Smooth muscle cell of the umbilical artery (primary cell): Measurements from ENCODE around the gene ADGRF3. TPM values are rescaled to one million over a fixed set of nuclear protein-coding genes. Genes with fewer than 3 reads are reported as not detected.

Source experiments
- total RNA-seq: library from RNA; depleted of rRNA; stranded (reverse); fragments of >200 nt; gene quantifications from 2 replicates; pipeline ENCODE4 v1.2.3, GENCODE V29; 2014

Gene ADGRF3, protein sequence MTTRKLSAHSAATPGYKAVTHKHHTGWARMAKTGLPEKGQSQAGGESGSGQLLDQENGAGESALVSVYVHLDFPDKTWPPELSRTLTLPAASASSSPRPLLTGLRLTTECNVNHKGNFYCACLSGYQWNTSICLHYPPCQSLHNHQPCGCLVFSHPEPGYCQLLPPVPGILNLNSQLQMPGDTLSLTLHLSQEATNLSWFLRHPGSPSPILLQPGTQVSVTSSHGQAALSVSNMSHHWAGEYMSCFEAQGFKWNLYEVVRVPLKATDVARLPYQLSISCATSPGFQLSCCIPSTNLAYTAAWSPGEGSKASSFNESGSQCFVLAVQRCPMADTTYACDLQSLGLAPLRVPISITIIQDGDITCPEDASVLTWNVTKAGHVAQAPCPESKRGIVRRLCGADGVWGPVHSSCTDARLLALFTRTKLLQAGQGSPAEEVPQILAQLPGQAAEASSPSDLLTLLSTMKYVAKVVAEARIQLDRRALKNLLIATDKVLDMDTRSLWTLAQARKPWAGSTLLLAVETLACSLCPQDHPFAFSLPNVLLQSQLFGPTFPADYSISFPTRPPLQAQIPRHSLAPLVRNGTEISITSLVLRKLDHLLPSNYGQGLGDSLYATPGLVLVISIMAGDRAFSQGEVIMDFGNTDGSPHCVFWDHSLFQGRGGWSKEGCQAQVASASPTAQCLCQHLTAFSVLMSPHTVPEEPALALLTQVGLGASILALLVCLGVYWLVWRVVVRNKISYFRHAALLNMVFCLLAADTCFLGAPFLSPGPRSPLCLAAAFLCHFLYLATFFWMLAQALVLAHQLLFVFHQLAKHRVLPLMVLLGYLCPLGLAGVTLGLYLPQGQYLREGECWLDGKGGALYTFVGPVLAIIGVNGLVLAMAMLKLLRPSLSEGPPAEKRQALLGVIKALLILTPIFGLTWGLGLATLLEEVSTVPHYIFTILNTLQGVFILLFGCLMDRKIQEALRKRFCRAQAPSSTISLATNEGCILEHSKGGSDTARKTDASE
- 0.05 TPM in 1 of 2 replicates, not detected in the other for total RNA-seq

DNA sequence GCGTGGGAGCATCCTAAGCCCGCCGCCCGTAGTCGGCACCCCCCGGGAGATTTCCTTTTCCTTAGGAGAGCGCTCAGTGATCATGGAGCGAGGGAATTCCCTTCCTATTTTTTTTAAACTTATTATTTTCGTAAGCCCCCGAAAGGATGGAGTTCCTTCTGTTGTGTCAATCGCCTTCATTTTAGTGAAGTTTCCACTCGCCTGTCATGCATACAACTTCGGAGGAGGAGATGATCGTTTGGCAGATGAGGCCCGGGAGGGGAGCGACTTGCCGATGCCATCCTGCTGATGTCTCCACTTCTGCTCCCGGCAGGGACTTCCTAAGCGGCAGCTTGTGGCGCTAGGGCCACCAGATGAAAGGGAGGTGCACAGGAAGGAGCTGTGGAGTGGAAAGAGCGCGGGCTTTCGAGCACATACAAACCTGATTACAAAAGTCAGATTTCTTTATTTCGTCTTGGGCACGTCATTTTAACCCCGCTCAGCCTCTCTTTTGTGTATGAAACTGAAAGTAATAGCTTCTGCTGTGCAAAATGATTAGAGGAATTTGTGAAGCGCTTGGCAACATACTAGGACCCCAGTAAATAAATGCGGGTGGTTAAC lies at the start of gene ADGRF3:
Gene ADGRF3 (minus strand): TSS at position 336 of the 600 bp plus-strand sequence. CDS start 555 bp downstream, outside the sequence.

DNA sequence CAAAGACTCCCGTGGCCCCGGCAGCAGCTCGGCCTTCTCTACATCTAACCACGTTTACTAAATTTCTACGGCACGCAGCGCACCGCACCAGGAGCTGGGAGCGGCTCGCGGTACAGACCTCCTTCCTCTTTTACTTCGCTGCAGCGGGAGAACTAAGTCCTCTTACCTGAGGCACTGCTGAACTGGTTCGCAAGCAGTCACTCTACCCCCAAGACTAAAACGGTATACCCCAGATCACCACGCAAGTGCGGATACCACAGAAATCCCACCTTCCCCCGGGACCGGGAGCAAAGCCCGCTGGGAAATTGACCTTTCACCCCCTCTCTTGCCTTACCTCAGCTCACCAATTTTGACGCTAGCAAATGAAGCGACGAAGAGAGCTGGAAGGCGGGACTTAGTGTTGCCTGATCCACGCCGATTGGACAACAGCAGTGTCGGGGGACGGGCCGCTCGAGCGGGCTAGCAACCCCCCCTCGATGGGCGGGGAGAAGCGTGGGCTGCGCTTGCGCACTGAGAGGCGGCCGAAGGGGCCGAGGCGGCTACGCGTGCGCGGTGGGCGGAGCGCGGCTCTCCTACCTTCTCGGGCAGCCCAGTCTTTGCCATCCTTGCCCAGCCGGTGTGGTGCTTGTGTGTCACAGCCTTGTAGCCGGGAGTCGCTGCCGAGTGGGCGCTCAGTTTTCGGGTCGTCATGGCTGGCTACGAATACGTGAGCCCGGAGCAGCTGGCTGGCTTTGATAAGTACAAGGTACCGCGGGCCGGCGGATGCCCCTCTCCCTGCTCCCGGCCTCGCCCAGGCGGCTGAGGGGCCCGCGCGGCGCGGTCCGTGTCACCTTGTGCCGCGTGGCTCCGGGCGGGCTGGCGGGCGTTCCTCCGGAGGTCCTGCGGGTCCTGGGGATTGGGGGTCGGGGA lies 790 bp downstream of the ADGRF3 start, which contains the start of gene SELENOI:
Gene SELENOI (plus strand): TSS at position 599 of the 909 bp plus-strand sequence. CDS start 90 bp downstream, at position 689.

Other genes with a start within 250 kb of the ADGRF3 start
- 1.5 TPM in 2 replicates for gene GAREM2, start 173.7 kb downstream of the ADGRF3 start, total RNA-seq
- gene HADHA, start 102.2 kb downstream of the ADGRF3 start, total RNA-seq, result 121 and 151 TPM in 2 replicates
- 95.0 and 113 TPM in 2 replicates for gene HADHB, start 101.8 kb downstream of the ADGRF3 start, total RNA-seq
- gene SELENOI, start 646 bp downstream of the ADGRF3 start, total RNA-seq, result 21.1 and 33.9 TPM in 2 replicates
- gene DRC1, start 55.1 kb upstream of the ADGRF3 start, total RNA-seq, result under 0.01 TPM in 1 of 2 replicates, not detected in the other
- 0.05 TPM in 1 of 2 replicates, not detected in the other for gene OTOF, start 131.3 kb upstream of the ADGRF3 start, total RNA-seq